ENCODE measurements around the gene FMO2.

GRCh38 chr1:171243878-171244277, 58.8 kb downstream of the FMO2 start:
- TF ChIP-seq CTCF (IDR thresholded peaks at IDR 0.05; ENCODE audit: insufficient read depth, low read depth, low read length) (no peak), EZH2 (IDR thresholded peaks at IDR 0.05; ENCODE audit: insufficient read depth, low read length) (no peak)
